Measurements from ENCODE around the gene LSM14B. TPM values are rescaled to one million over a fixed set of nuclear protein-coding genes. Genes with fewer than 3 reads are reported as not detected.
"Not testable (repeated sequence)": the region's sequence is repeated elsewhere in the genome, so short reads cannot be mapped to it uniquely, and the experiment has no call there.

The LSM14B gene
- total RNA-seq, 1 donor from 2014 or later, result 55.2 TPM

GRCh38 chr20:62141397-62142251, 19.3 kb downstream of the LSM14B start:
- no peak for ATAC-seq
- intact Hi-C loops (cut with DNase I), result loop anchor here (2.0 to 10.0 kb wide), 6 partner anchors 19 to 233 kb away; partner anchors contain the start of genes LSM14B, MTG2, OSBPL2 and TAF4

GRCh38 chr20:62142252-62143080, 20.2 kb downstream of the LSM14B start:
- intact Hi-C loops (cut with DNase I), result loop anchor here (2.0 to 10.0 kb wide), 6 partner anchors 20 to 232 kb away; partner anchors contain the start of genes LSM14B, MTG2, OSBPL2 and TAF4
- DNase-seq (ENCODE audit: missing footprints) (peak; percentile 64), ATAC-seq (no peak)

More at GRCh38 chr20:62141397-62142251, 19.3 kb downstream of the LSM14B start:
- peak; percentile 64 for DNase-seq (ENCODE audit: missing footprints)

GRCh38 chr20:62143081-62143956, 21.0 kb downstream of the LSM14B start, which contains the start of the genes PSMA7 and SS18L1:
Gene PSMA7 (minus strand): TSS chr20:62143394. CDS start chr20:62143303, 91 bp downstream.
Gene SS18L1 (plus strand): TSS chr20:62143769. CDS start chr20:62143821, 52 bp downstream.
- intact Hi-C loops (cut with DNase I), result loop anchor here (2.0 to 10.0 kb wide), 6 partner anchors 21 to 231 kb away; partner anchors contain the start of genes LSM14B, MTG2, OSBPL2 and TAF4
- ATAC-seq, result peak; percentile 96
- DNase-seq (ENCODE audit: missing footprints), result peak; percentile 94

GRCh38 chr20:62143957-62144825, 21.9 kb downstream of the LSM14B start:
- ATAC-seq (peak; percentile 36), DNase-seq (ENCODE audit: missing footprints) (peak; percentile 77)

GRCh38 chr20:62145688-62146018, 23.4 kb downstream of the LSM14B start:
- intact Hi-C loops (cut with DNase I), result loop anchor here (10.0 kb wide), 1 partner anchor 229 kb away; no protein-coding TSS in a partner anchor
- ATAC-seq (no peak), DNase-seq (ENCODE audit: missing footprints) (peak; percentile 8)

More at GRCh38 chr20:62143957-62144825, 21.9 kb downstream of the LSM14B start:
- intact Hi-C loops (cut with DNase I), result loop anchor here (2.0 to 10.0 kb wide), 6 partner anchors 21 to 231 kb away; partner anchors contain the start of genes LSM14B, MTG2, OSBPL2 and TAF4

GRCh38 chr20:62146019-62146755, 23.9 kb downstream of the LSM14B start:
- intact Hi-C loops (cut with DNase I), result loop anchor here (10.0 kb wide), 1 partner anchor 229 kb away; no protein-coding TSS in a partner anchor
- no peak for ATAC-seq

GRCh38 chr20:62147125-62147524, 24.9 kb downstream of the LSM14B start:
- ATAC-seq (no peak), DNase-seq (ENCODE audit: missing footprints) (peak; percentile 62)
- intact Hi-C loops (cut with DNase I), result loop anchor here (10.0 kb wide), 1 partner anchor 228 kb away; no protein-coding TSS in a partner anchor

More at GRCh38 chr20:62146019-62146755, 23.9 kb downstream of the LSM14B start:
- peak; percentile 48 for DNase-seq (ENCODE audit: missing footprints)

- DNase-seq (ENCODE audit: missing footprints), result peak; percentile 56
- ATAC-seq, result no peak
- intact Hi-C loops (cut with DNase I), result loop anchor here (10.0 kb wide), 1 partner anchor 227 kb away; no protein-coding TSS in a partner anchor
Measured at GRCh38 chr20:62147528-62147927, 25.3 kb downstream of the LSM14B start.

- intact Hi-C loops (cut with DNase I), result loop anchor here (10.0 kb wide), 1 partner anchor 226 kb away; no protein-coding TSS in a partner anchor
Measured at GRCh38 chr20:62148383-62148782, 26.1 kb downstream of the LSM14B start.

GRCh38 chr20:62148908-62149314, 26.6 kb downstream of the LSM14B start:
- intact Hi-C loops (cut with DNase I), result loop anchor here (10.0 kb wide), 1 partner anchor 226 kb away; no protein-coding TSS in a partner anchor
- ATAC-seq, result no peak
- peak; percentile 51 for DNase-seq (ENCODE audit: missing footprints)

More at GRCh38 chr20:62148383-62148782, 26.1 kb downstream of the LSM14B start:
- not testable (repeated sequence) for DNase-seq (ENCODE audit: missing footprints); ATAC-seq

GRCh38 chr20:62149532-62150309, 27.4 kb downstream of the LSM14B start:
- peak; percentile 54 for DNase-seq (ENCODE audit: missing footprints)
- ATAC-seq, result no peak
- intact Hi-C loops (cut with DNase I), result loop anchor here (10.0 kb wide), 1 partner anchor 225 kb away; no protein-coding TSS in a partner anchor

GRCh38 chr20:62150310-62150575, 28.0 kb downstream of the LSM14B start:
- ATAC-seq, result no peak
- DNase-seq (ENCODE audit: missing footprints), result no peak
- intact Hi-C loops (cut with DNase I), result no loop called here

GRCh38 chr20:62151225-62151624, 28.9 kb downstream of the LSM14B start:
- ATAC-seq (no peak), DNase-seq (ENCODE audit: missing footprints) (peak; percentile 46)
- intact Hi-C loops (cut with DNase I), result no loop called here

- ATAC-seq (no peak), DNase-seq (ENCODE audit: missing footprints) (peak; percentile 57)
- intact Hi-C loops (cut with DNase I), result no loop called here
Measured at GRCh38 chr20:62151835-62152364, 29.6 kb downstream of the LSM14B start.

All from Right ventricle myocardium inferior (tissue), 1 donor.